ENCODE data around the gene SPIN1.

SPIN1 gene

DNA sequence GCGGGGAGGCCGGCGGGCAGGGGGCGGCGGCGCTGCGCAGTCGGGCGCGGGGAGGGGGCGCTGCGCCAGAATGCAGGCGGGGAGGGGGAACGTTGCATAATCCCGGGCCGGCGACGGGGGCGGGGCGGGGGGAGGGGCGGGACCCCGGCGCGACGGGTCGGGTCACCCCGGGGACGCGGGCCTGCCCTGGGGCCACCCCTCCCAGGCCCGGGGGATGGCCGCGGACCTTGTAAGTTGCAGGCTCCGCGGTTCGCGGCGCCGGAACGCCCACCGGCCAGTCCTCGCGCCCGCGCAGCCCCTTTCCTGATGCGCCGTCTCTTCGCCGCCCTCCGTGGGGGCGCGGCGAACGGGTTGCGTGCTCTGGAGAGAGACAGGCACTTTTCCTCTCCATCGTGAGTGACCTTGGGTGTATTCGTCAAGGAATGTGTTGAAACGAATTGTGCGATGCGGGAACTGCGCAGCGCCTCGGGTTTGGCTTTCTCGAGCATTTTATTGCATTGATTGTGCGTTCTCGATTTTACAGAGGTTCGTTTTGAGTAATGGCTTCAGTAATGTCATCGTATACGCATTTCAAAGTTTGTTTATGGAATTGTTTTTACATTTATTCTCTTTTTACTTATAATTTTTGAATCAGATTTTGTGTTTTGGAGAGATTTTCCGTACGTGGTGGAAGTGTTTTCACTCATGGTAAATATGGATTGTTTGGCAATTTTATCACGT is 802 bp downstream of the SPIN1 start:
- DNase-seq (ENCODE audit: low spot score): peak; percentile 75

DNA sequence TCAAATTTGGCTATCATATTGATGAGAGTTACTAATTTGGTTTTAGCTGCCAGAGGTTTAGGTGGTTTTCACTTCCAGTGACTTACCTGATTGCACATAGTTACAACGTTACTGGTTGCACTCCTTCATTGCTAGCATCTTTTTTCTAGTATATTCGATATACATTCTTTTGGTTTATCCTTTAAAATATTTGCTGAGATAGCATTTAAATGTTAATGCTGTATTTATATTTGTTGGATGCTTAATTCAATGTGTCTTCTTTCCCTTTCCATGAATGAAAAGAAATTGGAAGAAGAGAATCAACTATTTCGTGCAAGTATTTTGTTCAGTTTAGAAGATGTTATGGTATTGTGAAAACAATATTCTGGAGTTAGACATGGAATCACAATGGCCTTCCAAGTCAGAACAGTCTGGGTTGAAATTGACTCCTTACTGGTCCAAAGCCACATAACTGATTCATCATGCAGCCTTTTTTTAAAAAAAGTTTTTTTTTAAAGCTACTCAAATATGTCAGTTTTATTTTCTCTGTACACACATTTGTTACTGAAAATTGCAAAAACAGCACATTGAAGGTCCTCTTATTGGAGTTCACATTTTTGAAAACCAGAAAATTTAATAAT is 2.2 kb downstream of the SPIN1 start:
- DNase-seq (ENCODE audit: low spot score): peak; percentile 19

DNA sequence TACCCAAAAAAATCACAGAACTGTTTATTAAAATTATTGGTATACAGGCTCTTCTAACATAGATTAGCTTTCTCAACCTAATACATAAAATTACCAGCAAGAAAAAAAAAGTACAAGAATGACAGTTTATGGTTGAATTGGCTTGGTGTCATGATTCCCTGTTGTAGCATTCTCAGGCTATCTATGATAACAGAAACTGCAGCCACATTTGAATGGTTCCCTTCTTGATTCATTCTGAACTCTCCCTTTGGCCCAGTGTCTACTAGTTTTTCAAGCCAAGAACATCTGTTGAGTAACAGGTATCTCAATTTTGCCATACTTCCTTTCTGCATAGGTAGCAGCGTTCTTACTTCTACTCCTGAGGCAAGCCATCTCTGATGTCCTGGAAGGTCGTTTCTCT is 3.0 kb downstream of the SPIN1 start:
- DNase-seq (ENCODE audit: low spot score): no peak

- DNase-seq (ENCODE audit: low spot score): no peak
Measured at GRCh38 chr9:88391921-88392320, 3.7 kb downstream of the SPIN1 start.

- no peak for DNase-seq (ENCODE audit: low spot score)
Measured at GRCh38 chr9:88392549-88392948, 4.3 kb downstream of the SPIN1 start.

DNA sequence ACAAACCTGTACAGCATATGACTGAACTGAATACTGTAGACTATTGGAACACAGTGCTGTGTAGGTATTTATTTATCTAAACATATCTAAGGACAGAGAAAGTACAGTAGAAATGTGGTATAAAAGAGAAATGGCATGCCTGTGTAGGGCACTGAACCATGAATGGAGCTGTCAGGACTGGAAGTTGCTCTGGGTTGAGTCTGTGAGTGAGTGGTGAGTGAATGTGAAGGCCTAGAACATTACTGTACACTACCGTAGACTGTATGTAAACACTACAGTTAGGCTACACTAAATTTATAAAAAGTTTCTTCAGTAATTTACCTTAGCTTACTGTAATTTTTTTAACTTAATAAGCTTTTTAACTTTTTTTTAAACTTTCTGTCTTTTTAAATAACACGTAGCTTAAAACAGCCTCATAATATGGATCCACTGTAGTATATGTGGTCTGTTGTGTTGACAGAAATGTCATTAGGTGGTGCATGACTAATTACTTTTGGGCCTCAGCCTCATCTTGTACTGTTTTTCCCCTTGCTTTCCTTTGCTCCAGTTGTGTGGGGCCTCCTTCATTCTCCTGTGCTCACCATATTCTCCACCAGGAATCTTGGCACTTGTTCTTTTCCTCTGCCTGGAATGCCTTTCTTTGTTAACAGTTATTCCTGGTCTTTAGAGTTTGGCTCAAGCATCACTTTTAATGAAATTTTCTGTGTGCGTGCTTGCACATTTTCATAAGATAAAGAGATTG is 8.8 kb downstream of the SPIN1 start:
- DNase-seq (ENCODE audit: low spot score): no peak

DNA sequence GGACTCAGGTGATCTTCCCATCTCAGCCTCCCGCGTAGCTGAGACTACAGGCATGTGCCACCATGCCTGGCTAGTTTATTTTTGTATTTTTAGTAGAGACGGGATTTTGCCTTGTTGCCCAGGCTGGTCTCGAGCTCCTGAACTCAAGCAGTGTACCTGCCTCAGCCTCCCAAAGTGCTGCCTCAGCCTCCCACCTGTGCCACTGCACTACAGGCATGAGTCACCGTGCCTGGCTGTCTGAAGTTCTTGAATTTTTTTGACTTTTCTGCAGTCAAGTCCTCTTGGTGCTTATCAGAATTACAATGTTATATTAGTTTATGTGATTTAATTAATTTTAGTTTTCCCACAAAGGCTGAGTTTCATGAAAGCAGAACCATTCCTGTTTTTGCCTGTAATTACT is 9.8 kb downstream of the SPIN1 start:
- no peak for DNase-seq (ENCODE audit: low spot score)

DNA sequence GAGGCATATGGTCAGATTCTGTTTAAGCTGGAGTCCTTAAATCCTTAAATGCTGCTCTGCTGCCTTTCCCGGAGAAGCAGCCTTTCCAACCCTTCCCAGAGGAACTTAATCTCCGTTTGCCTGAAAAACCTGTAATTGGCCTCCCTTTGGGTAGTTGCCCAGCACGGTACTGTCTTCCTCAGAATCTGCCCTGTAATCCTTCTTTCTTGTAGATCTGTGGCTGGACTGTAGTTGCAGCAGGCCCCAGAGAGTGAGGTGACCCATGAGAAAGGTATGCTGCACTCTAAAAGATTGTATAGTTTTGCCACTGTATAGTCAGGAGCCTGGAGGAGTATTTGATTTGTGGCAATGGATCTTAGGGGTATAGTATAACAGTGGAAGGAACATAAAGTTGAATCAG is 11.7 kb downstream of the SPIN1 start:
- DNase-seq (ENCODE audit: low spot score): peak; percentile 73

GRCh38 chr9:88403340-88403739 is 15.1 kb downstream of the SPIN1 start:
- DNase-seq (ENCODE audit: low spot score): no peak

DNA sequence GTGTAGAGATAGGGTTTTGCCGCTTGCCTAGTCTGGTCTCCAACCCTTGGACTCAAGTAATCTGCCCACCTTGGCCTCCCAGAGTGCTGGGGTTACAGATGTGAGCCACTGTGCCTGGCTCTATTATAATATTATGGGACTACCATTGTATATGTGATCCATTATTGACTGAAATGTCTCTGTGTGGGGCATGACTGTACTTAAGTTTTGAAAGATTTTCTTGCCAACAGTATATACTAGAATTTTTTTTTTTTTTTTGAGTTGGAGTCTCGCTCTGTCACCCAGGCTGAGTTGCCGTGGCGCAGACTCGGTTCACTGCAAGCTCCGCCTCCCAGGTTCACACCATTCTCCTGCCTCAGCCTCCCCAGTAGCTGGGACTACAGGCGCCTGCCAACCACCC is 17.8 kb downstream of the SPIN1 start:
- no peak for DNase-seq (ENCODE audit: low spot score)

DNA sequence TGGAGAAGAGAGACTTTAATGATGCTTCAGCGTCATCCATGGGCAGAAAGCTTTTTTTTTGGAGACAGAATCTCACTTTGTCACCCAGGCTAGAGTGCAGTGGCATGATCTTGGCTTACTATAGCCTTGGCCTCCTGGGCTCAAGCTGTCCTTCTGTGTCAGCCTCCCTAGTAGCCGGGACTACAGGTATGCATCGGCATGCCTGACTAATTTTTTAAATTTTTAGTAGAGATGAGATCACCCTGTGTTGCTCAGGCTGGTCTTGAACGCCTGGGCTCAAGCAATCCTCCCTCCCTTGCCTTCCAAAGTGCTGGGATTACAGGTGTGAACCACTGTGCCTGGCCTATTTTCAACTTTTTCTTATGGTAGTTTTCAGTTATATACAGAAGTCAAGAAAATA is 23.2 kb downstream of the SPIN1 start:
- no peak for DNase-seq (ENCODE audit: low spot score)

GRCh38 chr9:88414298-88414697 is 26.1 kb downstream of the SPIN1 start:
- DNase-seq (ENCODE audit: low spot score): no peak

GRCh38 chr9:88418025-88418424 is 29.8 kb downstream of the SPIN1 start:
- DNase-seq (ENCODE audit: low spot score): no peak

- DNase-seq (ENCODE audit: low spot score): no peak
Measured at GRCh38 chr9:88418715-88419540, 30.7 kb downstream of the SPIN1 start.

- DNase-seq (ENCODE audit: low spot score): no peak
Measured at GRCh38 chr9:88420227-88420626, 32.0 kb downstream of the SPIN1 start.

GRCh38 chr9:88421348-88421747 is 33.1 kb downstream of the SPIN1 start:
- no peak for DNase-seq (ENCODE audit: low spot score)

- no peak for DNase-seq (ENCODE audit: low spot score)
Measured at GRCh38 chr9:88425538-88425950, 37.3 kb downstream of the SPIN1 start.

GRCh38 chr9:88426651-88427050 is 38.4 kb downstream of the SPIN1 start:
- DNase-seq (ENCODE audit: low spot score): no peak

DNA sequence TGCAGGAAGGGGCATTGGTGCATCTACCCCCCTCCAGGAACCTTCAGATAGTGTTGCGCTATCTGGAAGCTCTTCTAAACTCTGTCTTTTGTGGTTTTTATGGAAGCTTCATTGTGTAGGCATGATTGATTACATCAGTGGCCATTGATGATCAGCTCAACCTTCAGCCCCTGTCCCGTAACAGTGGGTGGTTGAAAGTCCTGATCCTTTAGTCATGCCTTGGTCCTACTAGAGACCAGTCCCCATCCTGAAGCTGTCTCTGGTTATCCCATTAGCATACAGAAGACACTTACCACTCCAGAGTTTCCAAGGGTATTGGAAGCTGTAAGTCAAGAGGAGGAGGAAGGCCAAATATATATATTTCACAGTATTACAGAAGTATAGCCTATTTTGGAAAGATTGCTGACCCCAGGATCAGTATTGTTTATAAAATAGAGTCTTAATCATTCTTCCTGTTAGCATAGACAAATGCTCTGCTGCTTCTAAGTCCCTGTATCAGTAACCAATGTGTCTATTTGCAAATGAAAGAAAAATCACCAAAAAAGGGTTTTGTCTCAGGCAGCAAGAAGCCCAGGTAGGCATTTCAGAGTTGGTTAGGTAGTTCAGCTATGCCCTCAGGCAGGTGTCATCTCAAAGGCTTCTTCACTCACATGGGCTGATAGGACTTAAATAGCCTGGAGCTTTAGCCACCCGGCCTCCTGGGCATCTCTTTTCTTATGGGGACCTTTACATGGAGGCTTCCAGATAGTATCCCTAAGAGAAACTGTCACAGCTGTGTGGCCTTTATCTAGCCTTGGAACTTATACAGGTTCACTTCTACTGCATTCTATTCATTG is 41.6 kb downstream of the SPIN1 start:
- peak; percentile 11 for DNase-seq (ENCODE audit: low spot score)

DNA sequence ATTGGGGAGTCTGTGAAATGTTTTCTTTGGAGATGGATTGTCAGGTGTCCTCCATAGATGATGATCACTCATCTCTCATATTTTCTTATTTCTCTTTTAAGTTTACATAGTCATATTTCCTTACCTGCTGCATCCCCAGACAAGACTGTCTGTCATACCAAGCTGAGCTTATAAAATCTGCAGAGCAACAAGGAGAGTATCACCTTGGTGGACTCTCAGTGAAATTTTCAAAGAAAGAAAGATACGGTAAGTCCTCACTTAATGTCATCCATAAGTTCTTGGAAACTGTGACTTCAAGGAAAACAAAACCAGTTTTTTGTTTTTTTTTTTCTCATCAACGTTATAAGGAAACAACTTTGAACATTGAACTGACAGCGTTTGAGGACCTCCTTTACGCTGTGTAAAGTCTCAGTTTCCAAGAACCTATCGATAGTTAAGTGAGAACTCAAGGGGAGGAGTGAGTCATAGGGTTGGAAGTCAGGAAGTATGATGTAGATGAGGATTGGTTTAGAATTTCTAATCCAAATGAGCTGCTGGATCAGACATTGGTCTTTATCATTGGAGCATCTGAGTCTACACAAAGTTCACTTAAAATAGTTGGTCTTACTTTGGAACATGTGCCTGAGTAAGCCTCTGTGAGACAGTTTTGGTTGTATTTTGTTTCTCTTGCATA is 45.5 kb downstream of the SPIN1 start:
- no peak for DNase-seq (ENCODE audit: low spot score)

DNA sequence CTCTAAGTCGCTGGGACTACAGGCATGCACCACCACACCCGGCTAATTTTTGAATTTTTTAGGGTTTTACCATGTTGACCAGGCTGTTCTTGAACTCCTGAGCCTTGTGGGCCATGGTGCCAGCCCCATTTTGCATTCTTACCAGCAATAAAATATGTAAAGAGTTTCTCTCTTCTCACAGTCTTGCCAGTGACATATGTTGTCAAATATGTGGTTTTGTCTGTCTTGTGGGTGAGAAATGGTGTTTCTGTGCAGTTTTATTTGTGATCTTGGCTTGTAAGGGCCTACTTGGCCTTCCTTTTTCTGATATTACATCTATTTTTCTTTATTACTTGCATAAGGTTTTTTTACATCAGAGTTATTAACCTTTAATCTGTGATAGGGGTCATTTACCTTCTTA is 47.1 kb downstream of the SPIN1 start:
- no peak for DNase-seq (ENCODE audit: low spot score)

Data from hepatic stellate cell (primary cell).